GM19351 (cell line): ENCODE measurements around the gene SCRT2.

Source experiments
- ATAC-seq: cut with Tn5 transposase; IDR thresholded peaks from one replicate; pipeline ENCODE4 v1.9.1; 2021; ENCODE audit warnings: mild to moderate bottlenecking, moderate library complexity; ENCODE audit not compliant: unreplicated experiment

The SCRT2 gene

DNA sequence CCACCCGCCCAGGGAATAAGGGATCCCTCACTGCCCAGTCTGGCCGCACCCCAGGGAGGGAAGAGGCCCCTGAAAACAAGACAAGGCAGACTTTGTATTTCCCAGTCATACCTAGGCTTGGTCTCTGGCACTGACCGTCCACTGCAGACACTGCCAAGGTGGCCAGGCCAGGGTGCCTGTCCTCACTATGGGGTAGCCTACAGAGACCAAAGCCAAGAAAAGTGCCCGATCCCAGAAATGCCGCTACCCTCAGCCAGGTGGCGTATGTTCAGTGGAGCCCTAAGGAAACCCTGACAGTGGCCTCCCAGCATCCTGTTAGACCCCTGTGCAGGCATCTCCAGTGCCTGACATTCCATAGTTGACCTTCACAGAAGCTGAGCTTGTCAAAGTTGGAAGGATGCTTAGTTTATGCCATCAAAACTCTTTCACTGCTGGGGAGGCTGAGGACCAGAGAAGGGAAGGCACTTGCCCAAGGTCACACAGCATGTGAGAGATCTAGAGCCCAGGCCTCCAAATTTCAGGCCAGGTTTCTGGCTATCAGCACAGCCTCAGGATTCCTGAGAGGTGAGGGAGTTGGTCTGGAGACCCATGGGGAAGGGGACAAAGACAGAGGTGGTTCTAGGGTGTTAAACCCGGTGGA, 2.5 kb downstream of the SCRT2 start:
- no peak for ATAC-seq

DNA sequence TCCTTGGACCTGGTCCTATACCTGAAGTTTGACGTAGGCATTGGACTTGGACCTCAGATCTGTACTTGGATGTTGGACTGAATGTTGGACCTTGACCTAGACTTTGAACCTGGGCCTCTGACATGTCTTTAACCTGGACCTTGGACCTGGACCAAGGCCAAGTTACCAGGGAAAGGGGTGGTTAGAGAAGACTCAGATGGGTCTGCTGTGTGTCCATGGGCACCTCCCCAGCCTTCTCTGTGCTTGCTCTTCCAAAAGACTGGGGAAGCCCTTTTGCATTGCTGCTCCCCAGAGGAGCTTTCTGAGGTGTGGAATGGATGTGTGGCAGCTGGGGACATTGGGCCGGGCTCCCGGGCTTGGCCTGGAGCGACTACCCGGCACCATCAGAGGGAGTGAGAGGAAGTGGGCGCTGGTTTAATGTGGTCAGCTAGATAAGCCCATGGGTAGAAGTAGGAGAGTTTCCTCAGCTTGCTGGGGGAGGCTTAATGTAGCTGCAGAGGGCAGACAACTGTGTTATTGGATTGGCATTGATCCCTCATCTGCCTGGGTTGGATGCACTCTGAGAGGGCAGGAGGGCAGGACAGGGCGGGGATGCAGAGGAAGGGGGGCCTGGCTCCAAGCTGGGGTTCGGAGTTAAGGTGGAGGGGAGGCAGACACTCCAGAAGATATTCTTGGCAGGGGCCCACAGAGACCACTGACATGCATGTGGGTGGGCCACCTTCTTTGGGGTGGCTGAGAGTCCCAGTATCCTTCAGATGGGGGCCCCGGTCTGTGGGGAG, 4.2 kb downstream of the SCRT2 start:
- ATAC-seq, result no peak

DNA sequence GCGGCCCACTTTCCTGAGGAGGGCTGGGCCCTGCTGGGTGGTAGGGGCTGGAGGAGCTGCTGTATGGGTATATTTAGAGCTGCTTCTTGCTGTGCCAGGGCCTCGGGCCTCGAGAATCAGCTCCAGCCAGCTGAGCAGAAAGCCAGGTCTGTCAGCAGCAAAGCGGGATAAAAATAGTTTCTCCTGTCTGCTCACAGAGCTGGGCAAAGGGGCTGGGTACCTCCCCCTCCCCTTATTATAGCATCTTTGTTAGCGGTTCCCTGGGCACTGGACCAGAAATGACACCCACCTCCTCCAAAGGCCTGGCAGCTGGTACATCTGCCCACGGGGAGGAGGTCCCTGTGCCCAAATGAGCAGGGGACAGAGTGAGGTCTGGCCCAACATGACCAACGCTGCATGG, 6.0 kb downstream of the SCRT2 start:
- ATAC-seq, result no peak

DNA sequence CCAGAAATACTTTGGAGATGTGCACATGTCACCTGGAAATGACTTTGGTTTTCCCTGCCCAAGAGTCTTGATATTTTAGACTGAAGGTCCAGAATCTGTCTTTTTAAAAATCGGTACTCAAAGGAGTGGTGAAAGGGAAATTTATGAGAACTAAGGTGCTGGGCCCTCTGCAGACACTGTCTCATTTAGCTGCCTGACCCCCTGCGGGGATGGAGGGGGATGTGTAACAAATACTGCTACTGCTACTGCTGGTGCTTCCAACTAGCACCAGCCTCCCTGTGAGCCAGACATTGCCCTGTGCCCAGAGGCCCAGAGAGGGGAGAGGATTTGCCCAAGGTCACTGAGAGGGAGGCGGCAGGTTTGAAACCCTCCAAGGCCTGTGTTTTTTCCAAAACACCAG, 7.0 kb downstream of the SCRT2 start:
- no peak for ATAC-seq

DNA sequence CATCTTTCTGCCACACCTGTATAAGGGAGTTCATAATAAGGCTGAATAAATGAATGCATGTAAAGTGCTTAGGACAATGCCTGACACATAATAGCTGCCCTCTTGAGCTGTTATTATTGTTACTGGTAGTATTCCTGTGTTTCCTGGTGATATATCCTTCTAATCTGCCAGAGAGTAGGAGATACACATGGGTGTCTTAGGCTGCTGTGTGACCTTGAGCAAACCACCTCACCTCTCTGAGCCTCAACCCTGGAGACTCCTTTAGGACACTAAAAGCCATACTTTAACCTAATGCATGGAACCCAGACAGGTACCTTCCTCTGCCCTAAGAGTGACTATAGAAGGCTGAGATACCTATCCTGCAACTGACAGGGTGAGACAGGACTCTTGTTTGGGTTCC, 7.6 kb downstream of the SCRT2 start:
- no peak for ATAC-seq

DNA sequence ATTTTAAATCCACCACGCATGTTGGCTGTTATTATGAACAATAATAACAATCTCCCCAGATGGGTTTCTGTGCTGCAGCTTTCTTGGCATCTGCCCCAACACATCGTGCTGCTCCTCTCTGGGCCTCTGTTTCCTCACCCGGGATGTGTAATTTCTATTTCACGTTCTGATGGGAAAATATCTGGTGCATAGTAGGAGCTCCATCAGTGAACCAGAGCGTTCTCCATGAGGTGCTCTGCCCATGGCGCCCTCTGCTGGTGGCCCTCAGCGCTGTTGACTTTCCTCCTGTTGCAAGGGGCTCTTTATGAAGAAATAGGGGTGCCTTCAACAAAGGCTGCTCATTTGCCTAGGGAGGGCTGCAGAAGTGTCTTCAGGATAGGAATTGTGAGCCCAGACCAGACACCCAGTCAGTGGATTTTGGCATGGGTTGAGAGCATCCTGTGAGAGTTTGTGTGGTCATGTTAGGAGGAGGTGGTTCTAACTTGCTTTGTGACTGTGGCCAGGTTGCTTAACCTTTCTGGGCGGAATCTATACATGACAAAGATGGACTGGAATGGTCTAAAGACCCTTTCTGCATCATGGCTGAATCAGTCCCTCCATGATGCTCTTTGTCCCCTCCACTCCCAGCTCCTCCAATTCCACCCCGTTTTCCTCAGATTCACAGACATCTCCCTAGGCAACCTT, 8.1 kb downstream of the SCRT2 start:
- no peak for ATAC-seq

DNA sequence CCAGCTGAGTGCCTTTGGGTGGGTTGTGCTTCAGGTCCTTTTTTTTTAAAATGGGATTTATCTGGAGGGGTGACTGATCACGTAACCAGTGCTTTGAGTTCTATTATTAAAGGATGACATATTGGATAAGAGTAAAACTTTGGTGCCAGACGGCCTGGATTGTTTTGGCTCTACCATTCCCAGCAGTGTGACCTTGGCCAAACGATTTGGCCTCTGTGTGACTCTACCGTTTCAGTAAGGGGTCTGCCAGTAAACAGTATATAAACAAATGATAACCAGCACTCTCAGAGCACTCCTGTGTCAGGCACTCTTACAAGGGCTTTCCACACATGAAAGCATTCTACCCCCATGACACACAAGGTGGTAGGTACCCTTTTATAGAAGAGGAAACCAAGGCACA, 8.7 kb downstream of the SCRT2 start:
- ATAC-seq, result no peak

DNA sequence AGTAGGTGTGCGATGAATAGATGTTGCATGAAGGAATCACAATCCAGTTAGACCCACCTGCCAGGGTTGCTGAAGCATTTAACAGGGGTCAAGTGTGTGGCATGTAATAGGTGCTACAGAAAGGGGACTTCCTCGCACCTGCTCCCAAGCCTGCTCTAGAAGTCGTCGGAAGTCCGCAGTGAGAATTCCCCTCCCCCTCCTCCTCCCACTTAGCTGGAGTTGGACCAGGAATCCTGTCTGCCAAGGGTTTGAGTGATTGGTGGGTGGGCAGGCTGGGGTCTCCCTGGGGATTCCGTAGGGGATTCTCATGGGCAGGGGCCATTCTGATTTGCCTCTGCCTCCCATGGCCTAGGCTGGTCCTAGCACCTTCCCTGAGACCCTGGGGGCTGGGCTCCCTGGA, 10.3 kb downstream of the SCRT2 start:
- ATAC-seq, result no peak

DNA sequence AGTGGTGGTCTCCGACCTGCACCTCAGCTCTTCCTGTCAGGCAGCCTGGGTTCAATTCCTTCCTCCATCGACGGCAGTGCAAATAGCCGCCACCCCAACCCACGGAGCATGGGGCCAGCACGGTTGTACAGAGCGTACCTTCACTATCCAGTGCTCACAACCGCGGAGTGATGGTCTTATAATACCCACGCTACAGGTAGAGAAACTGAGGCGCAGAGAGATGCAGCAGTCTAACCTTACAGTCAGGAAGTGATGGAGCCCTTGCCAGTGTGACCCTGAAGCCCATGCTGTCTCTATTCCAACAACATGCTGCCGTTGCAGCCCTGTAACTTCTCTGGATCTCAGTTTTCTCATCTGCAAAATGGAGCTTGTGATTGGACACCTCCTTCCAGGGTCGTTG, 11.0 kb downstream of the SCRT2 start:
- no peak for ATAC-seq

DNA sequence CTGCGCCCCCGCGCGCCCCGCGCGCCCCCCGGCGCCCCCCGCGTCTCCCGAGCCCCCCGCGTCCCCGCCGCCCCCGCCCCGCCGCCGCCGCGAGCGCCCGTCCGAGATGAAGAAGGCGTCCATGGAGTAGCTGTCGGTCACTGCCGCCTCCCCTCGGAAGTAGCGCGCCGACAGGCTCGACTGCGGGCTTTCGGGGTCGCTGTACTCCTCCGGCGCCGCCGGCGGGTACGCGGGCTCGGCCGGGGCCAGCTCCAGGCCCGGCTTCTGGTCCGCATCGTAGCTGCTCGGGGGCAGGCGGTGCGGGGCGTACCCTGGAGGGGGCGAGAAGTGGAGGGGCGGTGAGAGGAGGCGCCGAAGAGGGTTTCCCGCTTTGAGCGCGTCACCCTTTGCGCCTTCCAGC, 11.5 kb downstream of the SCRT2 start:
- no peak for ATAC-seq

DNA sequence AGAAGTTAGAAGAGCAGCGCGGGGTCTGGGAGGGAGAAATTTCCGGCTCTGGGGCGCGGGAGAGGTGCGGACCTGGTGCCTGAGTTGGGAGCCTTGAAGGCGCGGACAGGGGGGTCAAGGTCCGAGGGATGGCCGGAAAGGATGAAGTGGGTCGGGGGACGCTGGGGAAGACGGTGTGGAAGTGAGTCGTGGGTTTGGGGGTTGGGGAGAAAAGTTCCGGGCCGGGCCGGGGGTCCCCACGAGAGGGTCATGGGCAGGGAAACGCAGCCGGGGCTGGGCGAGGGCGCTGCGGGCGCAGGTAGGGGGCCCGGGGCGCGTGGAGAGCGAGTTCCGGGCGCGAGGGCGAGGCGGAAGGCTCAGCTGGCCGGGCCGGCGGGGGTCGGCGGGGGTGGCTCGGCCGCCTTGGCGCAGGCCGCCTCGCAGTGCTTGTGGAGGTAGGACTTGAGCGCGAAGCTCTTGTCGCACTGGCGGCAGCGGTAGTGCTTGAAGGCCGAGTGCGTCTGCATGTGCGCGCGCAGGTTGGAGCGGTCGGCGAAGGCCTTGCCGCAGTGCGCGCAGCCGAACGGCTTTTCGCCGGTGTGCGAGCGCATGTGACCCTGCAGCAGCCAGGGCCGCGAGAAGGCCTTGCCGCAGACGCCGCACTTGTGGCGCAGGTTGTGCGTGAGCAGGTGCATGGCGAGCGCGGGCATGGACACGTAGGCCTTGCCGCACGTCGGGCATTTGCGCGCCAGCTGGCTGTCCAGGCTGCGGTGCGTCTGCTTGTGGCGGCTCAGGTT, 12.1 kb downstream of the SCRT2 start:
- no peak for ATAC-seq

DNA sequence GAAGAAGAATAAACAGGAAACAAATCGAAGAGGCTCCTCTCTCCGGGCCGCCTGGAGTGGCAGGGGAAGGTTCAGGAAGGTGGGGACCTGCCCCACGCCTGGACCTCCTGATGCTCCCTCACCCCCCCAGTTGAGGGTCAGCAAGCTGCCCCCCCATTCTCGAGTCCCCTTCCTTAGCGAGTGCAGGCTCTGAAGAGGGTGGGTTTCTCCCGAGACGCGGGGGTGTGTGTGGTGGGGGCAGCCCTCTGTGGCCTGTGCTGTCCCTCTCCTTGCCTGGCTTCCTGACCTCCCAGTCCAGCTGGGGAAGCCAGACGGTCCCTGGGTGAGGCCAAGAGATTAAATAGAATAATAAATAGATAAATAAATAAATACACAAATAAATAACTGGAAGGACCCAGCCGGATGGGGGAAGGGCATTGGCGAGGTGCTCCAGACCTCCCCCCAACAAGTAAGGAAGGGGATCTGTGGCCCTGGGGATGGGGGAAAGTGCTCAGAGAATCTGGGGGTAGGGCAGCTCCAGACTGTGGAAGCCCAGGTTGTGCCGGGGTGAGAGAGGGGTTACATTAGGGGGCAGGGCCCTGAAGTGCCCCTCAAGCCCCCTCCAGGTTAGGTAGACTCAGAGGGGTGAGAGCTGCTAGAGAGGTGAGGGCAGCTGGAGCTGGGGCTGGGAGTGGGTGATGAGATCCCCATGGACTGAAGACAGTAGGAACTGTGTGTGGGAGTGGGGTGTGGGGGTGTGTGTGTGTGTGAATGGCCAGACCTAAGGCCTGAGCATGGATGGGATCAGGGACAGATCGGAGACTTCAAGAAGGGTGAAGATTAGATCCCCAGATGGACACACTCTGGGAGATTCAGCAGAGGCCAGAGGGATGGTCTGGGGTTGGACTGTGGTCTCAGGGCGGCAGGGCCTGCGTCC, 13.1 kb downstream of the SCRT2 start:
- no peak for ATAC-seq

DNA sequence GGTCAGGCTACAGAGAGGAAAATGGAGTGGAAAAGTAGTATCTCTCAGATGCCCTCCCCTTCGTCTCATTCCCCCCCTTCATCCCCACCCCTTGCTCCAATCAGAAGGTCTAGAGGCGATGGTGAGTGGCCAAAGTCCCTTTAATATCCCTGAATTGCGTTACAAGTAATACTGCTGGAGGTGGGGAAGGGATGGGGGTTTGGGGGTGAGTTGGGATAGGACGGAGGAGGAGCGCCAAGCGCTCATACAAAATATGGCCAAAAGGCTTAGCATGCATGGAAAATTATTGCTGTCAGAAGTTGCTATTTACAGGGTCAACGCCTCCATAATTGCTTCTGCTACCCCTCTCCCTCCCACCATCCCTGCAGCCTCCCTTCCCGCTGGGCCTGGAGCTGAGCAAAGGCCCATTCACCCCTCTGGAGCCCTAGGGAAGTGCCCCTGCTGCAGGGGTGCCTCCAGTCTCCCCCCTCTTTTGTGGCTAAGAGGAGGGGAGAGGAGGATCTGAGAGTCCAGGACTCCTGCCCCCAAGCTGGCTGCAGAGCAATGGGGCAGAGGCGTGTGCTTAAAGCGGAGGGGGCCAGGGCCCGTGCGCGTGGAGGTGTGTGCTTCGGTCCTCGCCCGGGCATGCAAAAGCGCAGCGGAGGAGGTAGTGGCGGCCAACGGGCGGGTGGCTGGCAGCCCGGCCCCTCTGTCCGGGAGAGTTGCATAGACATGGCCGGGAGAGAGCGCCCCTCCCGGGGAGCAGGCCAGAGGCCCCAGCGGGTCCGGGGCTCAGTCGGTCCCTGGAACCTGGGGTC, 13.9 kb downstream of the SCRT2 start:
- ATAC-seq, result no peak

DNA sequence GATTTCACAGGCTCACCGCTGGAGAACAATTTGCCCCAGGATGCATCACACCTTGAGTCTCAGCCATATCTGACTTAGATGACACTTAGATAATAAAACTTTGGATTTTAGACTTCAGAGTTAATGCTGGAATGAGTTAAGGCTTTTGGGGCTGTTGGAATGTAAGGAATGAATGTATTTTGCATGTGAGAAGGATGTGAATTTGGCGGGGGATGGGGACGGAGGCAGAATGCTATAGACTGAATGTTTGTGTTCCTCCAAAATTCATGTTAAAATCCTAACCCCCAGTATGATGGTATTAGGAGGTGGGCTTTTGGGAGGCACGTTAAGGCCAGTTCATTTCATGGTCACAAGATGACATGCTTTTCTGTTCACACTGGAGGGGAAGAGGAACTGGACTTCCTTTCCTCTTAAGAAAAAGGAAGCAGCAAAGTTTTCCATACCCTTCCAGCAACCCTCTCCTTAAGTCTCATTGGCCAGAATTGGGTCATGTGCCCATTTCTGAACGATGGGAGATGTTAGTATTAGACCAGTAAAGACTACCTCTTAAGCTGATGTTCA, 16.8 kb downstream of the SCRT2 start:
- no peak for ATAC-seq

DNA sequence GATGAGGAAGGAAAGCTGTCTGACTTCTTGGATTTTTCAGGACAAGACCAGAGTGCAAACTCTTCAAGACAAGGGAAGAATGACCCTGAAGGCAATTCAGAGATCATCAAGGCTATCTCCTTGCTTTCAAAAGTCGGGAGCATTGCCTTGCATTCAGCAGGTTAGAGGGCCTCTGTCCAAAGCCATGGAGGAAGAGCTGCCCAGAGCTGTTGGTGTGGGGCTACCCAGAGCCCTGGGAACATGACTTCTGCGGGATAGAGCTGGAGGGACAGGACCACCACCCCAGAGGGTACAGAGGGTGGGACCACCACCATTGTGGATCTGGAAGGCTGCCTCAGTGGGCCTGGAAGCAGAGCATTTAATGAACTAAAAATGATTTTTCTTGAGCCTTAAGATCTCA, 17.4 kb downstream of the SCRT2 start:
- ATAC-seq, result no peak

DNA sequence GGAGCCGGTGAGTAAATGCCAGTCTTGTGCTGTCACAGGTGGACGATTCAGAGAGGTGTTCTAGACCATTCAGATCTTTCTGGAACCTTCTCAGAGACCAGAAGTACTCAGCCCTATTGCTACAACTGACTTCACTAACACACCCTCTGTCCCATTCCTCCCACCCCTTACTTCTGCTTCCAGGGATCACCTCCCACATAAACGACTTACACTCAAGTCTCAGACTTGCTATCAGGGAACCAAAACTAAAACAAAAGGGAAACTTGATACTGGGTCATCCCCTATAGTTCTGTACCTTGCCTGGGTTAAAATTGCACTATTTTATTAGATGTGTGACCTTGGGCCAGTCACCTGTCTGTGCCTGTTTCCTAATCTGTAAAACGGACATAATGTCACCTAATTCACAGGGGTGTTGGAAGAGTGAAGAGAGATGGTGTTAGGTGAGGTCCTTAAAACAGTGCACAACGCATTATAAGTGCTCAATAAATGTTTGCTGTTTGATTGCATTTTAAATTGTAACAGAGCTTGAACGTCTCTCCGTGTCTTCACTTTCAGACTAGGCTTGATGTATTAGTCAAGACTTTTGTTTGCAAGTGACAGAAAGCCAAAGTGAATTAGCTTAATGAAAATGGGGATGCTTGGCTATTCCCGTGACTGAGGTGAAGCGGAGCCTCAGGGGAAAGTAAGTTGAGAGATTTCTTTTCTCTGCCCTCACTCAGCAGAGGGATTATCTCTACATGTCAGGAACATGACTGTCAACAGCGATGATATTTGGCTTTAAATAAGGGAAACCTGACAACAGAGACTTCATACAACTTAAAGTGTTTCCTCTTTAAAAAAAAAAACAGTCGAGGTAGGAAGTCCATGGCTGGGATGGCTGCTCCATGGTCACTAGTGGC, 19.6 kb downstream of the SCRT2 start:
- no peak for ATAC-seq

DNA sequence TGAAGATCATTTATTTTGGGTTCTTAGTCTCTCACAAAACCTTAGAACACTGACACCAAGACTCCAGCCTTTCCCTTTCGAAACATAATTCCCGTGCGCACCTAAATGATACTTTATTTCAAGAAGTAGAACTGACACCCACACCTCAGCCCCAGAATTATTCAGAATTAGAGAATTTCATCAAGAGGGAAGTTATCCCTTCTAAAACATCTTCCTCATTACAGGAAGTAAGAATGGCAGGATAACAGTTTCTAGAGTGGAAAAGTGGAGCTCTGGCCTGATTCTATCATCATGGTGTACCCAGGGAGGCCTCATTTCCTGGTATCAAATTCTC, 21.2 kb downstream of the SCRT2 start:
- ATAC-seq, result no peak
